ENCODE results near the gene TMEM8B.
A peak's percentile ranks its signal among the peaks of the same experiment; 100 is the strongest.
"Not testable (repeated sequence)": the region's sequence is repeated elsewhere in the genome, so short reads cannot be mapped to it uniquely, and the experiment has no call there.

TMEM8B gene

DNA sequence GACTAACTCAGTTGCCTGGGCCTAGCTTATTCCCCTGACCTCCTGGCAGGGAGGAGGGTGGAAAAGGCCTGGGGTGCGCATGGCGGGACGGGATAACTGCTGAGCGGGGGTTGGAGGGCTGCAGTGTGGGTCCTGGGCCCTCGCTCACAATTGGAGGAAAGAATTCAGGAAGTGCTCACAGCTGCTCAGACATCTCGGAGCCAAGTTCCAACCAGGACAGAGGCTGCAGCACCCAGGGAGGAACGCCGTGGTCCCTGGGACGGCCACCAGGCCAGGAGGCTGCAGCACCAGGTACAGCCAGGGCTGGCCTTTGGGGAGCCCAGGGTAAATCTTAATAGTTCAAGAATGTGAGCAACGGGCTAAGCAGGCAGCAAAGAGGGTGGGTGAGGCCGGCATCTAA lies 80.2 kb downstream of the TMEM8B start, which contains the start of gene SPAAR:
SPAAR (plus strand) TSS at position 217 of the 400 bp plus-strand sequence. CDS start 974 bp downstream, outside the sequence.
- DNase-seq: no peak

DNA sequence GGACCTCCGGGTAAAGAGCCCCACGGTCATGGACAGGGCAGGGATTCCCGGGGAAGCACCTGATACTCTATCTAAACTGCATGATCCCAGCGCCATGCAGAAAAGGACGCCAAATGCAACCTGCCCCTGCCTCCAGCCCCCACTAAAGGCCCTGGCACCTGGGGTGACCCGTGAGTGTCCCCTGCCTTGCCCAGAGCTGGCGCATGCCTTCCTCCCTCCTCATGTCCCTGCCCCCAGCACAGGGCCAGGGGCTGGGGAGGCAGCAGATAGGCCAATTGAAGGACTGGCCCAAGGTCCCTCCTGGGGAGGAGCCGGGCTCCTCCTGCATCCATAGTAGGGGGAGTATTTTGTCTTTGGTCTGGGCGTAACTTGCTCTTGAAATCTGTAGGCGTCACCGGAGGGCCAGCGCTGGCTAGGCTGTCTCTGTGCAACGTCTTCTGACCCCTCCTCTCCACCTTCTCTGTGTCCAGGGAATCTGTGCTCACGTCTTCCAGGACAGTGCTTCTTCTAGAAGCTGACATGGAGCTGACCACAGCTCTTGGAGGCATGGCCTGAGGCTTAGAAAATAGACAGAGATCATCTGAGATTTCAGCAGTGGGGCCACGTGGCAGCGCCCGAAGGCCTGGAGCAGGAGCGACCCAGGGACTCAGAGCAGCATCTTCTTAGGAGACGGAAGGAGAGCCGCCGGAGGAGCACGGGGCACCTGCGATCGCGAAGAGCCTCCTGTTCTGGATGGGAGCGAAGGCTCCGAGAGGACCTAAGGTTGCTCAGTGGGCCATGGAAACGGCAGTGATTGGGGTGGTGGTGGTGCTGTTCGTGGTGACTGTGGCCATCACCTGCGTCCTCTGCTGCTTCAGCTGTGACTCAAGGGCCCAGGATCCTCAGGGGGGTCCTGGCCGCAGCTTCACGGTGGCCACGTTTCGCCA lies 80.9 kb downstream of the TMEM8B start:
- no peak for DNase-seq

DNA sequence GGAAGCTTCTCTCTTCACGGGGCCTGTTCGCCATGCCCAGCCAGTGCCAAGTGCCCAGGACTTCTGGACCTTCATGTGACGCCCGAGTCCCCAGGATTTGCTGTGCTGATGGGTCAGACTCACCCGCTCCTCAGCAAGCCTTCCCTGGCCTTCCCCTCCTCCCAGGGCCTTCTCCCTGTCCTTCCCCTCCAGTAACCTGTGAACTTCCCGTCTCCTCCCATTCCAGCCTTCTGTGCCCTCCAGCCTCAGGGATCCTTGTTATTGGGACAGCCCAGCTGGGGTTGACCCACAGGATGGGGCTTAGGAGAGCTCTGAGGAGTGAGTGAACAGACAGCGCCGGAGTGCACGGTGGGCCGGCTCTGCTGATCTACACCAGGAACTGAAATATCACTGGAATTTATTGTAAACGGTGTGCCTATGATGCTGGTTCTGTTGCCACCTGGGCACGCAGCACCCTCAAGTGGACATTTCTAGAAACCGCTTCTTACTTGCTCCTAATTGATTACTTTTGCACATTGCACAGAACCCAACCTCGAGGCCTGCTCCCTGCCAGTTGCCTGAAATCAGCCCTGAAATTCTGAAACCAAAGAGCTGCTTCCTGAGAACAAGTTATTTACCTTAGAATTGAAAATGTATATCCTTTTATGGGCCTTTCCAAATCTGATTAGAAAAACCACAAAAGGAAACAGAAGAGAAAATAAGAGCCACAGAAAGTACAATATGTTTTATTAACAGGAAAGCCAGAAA lies 81.8 kb downstream of the TMEM8B start:
- DNase-seq: peak; percentile 65

DNA sequence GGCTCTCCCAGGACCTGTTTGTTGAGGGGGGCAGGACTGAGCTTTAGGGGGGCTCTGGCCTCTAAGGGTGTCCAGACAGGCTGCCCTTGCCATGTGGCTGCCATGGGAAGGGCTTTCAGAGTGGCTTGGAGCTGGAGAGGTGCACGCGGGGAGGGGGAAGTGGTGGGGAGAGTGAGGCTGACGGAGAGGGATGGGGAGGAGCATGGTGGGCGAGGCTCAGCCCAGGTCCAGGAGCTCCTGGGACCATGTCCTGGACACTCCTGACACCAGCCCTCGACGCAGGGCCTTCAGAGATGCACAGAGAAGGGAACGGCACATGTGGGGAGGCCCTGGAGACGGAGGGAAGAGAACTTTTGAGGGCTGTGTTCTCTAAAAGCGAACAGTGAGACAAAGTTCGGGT lies 82.7 kb downstream of the TMEM8B start:
- no peak for DNase-seq

DNA sequence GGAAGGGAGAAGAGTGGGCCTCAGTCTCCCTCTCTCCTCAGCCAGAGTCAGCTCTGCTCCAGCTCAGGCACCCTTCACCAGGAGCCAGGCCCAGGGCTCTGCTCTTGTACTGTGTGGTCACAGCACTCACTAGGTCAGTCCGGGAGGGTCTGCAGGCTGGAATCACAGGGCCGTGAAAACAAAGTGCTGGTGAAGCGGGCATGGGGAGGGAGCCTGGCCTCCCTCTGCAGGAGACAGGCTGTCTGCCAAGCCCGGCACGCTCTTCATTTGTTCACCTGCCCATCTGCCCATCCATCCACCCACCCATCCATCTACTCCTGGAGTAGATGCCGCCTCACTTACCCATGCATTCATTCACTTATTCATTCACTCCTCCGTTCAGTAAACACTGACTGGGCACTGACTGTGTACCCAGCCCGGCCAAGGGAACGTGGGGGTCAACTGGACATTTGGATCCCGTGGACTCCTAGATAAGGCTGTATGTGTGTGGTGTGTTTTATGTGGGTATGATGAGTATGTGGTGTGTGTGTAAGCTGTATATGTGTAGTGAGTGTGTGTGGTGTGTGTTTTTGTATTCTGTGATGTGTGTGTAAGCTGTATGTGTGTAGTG lies 83.9 kb downstream of the TMEM8B start:
- no peak for DNase-seq

DNA sequence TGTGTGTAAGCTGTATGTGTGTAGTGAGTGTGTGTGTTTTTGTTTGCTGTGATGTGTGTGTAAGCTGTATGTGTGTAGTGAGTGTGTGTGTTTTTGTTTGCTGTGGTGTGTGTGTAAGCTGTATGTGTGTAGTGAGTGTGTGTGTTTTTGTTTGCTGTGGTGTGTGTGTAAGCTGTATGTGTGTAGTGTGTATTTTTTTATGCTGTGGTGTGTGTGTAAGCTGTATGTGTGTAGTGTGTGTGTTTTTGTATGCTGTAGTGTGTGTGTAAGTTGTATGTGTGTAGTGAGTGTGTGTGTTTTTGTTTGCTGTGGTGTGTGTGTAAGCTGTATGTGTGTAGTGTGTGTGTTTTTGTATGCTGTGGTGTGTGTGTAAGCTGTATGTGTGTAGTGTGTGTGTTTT lies 84.4 kb downstream of the TMEM8B start:
- not testable (repeated sequence) for DNase-seq

DNA sequence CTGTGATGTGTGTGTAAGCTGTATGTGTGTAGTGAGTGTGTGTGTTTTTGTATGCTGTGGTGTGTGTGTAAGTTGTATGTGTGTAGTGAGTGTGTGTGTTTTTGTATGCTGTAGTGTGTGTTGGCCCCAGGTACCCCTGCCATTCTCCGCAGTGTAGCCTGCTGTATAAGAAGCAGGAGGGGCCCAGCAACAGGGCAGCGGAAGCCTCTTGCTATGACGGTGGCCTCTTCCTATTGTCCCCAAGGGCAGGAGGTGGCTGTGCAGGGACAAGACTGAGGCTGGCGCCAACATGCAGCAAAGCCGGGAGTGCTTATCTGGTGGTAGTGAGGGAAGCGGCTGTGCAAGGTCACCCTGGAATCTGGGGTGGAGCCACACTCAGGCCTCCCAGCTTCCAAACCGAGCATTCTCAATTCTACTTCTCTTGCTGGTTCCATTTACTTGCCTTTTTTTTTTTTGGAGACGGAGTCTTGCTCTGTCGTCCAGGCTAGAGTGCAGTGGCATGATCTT lies 85.3 kb downstream of the TMEM8B start:
- DNase-seq: no peak
